Epithelial cell of proximal tubule (primary cell): ENCODE measurements around the gene CFHR5. TPM values are rescaled to one million over a fixed set of nuclear protein-coding genes. Genes with fewer than 3 reads are reported as not detected.
"Not testable (repeated sequence)": the region's sequence is repeated elsewhere in the genome, so short reads cannot be mapped to it uniquely, and the experiment has no call there.

Source experiments
- DNase-seq: peaks from one replicate; pipeline ENCODE4 v3.0.0-alpha.2; 2011; ENCODE audit warnings: low read depth
- H3K4me3 ChIP-seq: 2 replicates; pipeline ENCODE4 v1.5.1; 2011; ENCODE audit warnings: low read depth, mild to moderate bottlenecking, low read length
- total RNA-seq: library from RNA; depleted of rRNA; stranded (reverse); fragments of >200 nt; gene quantifications from 2 replicates; pipeline ENCODE4 v1.2.3, GENCODE V29; 2015
- TF ChIP-seq, protein P1 (sequence below): conservative IDR thresholded peaks from 2 replicates; pipeline ENCODE4 v1.5.1; 2012; ENCODE audit warnings: low read depth, mild to moderate bottlenecking, low read length

Gene CFHR5
- total RNA-seq, 1 donor from 2014 or later: not detected

DNA sequence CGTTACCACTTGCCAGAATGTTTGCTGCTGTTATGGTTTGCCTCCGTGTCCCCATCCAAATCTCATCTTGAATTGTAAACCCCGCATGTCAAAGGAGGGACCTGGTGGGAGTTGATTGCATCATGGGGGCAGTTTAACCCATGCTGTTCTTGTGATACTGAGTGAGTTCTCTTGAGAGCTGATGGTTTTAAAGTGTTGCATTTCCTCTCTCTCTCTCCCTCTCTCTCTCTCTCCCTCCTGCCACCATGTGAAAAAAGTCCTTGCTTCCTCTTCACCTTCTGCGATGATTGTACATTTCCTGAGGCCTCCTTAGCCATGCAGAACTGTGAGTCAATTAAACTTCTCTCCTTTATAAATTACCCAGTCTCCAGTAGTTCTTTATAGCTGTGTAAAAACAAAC lies 44.4 kb downstream of the CFHR5 start:
- no peak overlapping the region for H3K4me3 ChIP-seq
- TF ChIP-seq, protein P1, sequence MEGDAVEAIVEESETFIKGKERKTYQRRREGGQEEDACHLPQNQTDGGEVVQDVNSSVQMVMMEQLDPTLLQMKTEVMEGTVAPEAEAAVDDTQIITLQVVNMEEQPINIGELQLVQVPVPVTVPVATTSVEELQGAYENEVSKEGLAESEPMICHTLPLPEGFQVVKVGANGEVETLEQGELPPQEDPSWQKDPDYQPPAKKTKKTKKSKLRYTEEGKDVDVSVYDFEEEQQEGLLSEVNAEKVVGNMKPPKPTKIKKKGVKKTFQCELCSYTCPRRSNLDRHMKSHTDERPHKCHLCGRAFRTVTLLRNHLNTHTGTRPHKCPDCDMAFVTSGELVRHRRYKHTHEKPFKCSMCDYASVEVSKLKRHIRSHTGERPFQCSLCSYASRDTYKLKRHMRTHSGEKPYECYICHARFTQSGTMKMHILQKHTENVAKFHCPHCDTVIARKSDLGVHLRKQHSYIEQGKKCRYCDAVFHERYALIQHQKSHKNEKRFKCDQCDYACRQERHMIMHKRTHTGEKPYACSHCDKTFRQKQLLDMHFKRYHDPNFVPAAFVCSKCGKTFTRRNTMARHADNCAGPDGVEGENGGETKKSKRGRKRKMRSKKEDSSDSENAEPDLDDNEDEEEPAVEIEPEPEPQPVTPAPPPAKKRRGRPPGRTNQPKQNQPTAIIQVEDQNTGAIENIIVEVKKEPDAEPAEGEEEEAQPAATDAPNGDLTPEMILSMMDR: no peak
- no peak for DNase-seq

DNA sequence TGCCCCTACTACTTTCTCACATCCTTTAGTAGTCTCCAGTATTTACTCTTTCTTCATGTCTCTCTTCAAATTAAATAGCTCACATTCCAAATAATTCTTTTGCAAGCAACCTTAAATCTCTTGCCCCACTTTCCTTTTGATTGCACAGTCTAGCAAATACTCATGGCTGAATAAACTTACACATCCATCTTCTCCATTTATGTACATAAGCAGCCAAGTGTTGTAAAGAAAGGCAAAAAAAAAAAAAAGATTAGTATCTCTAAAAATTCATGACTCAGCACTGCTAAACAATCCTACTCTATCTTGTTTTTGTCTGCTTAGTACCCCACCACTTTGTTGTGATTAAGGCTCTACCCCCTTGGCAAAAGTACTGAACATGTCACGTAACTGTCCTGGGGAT lies 47.1 kb downstream of the CFHR5 start:
- no peak for DNase-seq
- TF ChIP-seq, protein P1: no peak
- H3K4me3 ChIP-seq: no peak overlapping the region

DNA sequence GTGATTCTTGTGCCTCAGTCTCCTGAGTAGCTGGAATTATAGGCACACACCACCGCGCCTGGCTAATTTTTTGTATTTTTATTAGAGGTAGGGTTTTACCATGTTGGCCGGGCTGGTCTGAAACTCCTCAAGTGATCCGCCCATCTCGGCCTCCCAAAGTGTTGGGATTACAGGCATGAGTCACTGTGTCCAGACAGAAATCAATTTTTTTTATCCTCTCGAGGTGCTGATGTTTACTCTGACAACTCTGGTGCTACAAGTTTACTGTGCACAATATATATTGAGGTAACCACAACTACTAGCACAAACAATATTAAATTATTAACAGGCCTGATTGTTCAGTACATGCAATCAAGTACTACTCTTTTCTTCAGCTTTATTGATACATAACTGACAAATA lies 50.0 kb downstream of the CFHR5 start:
- no peak overlapping the region for H3K4me3 ChIP-seq
- DNase-seq: no peak
- TF ChIP-seq, protein P1: no peak

DNA sequence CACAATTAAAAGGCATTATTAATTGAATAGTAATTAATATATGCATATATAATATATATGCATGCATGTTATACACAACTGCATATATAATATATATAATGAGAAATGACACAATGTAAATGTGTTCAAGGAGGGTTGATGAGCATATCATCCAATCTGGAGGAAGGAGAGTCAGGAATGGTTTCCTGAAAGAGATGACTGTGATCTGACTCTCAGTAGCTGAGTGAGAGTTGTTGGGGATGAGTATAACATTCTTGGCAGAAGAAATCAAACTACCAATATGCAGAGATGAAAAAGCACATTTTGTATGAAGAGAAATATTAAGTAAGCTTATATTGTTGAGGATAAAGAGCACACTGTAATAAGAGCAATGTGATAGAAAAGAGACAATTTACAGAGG lies 52.4 kb downstream of the CFHR5 start:
- H3K4me3 ChIP-seq: no peak overlapping the region
- DNase-seq: no peak
- TF ChIP-seq, protein P1: no peak

DNA sequence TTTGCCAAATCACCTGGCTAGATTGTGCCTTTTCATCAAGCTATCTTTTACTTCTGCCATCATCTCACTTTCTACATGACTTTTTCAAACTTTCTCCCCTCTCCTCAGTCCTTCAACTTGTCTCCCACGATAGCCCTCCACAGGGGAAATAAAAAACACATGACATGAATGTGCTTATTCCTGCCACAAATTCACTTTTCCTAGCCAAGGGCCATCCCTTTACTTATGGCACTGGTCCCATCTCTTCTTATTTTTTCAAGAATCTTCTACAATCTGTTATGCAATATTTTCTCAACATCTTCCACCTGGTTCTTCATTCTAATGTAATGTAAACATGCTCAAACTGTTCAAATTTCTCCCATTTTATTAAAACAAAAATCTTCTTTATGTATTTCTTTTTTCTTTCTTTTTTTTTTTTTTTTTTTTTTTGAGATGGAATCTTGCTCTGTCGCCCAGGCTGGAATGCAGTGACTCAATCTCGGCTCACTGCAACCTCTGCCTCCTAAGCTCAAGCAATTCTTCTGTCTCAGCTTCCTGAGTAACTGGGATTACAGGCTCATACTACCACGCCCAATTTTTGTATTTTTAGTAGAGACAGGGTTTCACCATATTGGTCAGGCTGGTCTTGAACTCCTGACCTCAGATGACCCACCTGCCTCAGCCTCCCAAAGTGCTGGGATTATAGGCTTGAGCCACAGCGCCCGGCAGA lies 57.4 kb downstream of the CFHR5 start:
- not testable (repeated sequence) for H3K4me3 ChIP-seq, DNase-seq

DNA sequence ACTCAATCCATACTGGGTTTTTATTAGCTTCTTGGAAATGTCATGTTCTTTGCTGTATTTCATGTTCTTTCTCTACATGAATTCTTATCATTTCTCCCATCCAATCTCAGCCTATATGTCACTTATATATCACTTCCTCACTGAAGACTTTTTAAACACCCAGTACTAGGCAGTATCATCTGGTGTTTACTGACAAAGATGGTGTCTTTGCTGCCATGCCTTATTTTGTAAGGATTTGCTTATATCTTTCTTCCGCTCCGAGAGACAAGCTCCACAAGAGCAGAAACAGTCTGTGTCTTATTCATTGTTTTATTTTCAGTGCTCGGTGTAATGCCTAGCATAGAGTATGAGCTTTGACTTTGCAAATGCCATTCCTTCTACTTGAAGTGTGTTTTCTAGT lies 59.5 kb downstream of the CFHR5 start:
- H3K4me3 ChIP-seq: no peak overlapping the region
- no peak for DNase-seq
- TF ChIP-seq, protein P1: no peak

DNA sequence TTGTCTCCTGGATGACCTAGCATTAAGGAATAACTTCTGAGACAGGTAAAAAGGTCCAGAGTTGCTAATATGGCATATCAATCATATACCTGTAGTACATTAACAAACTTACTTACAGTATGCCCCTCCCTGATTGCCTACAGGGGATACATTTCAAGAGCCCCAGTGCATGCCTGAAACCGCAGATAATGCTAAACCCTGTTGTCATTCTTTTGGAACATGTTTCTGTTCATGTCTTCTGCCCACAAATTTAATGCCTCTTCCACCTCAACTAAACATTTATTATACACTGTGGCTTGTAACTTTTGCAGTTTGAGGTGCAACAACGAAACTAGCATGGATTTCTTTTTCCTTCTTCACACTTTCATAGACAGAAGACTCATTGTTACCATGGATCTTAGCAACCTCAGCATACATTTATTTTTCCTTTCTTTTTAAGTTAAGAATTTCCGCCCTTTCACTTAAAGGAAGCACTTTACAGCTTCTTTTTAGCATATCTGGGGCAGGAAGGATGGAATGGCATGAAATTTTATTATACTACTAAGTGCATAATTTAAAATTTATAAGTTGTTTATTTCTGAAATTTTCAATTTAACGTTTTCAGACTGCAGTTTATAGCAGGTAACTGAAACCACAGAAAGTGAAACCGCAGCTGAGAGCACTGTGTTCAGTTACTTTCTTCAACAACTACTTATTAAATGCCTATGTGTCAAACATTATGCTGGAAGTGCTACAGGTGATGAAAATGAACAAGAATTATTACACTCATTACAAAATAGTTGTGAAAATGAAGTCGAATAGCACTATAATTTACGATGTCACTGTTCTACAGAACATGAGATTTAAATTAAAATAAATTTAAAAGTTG lies 64.4 kb downstream of the CFHR5 start:
- TF ChIP-seq, protein P1: no peak
- no peak for DNase-seq
- H3K4me3 ChIP-seq: no peak overlapping the region
